Stimulated activated CD4-positive, alpha-beta T cell treated with anti-CD3 and anti-CD28 coated beads, Interleukin-1b, Interleukin-23, amount 100 ng/mL, for 4 hours (primary cell): ENCODE results near the gene KRT75.

Experiments
- DNase-seq, 2 donors: peaks; one replicate each; pipeline ENCODE4 v3.0.0-alpha.2; 2020; ENCODE audit warnings: low read depth in 2 of 2

Gene KRT75

DNA sequence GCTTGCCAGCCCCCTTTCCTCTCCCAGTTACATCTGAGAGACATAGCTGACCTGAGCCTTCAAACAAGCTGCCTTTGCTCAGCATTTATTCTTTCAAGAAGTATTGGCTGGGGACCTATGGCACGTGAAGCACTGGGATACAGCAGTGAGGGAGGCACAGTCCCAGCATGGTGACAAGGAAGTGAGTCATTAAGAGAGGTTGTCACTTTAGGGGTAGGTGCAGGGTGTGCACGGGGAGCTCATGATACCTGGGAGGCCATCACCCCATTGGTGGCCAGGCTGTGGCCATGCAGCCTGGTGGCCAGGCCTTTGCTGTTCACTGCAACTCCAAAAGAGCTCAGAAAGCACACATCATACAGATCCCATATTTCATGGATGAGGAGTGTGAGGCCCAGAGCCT is 5.7 kb upstream of the KRT75 start:
- no peak for DNase-seq

DNA sequence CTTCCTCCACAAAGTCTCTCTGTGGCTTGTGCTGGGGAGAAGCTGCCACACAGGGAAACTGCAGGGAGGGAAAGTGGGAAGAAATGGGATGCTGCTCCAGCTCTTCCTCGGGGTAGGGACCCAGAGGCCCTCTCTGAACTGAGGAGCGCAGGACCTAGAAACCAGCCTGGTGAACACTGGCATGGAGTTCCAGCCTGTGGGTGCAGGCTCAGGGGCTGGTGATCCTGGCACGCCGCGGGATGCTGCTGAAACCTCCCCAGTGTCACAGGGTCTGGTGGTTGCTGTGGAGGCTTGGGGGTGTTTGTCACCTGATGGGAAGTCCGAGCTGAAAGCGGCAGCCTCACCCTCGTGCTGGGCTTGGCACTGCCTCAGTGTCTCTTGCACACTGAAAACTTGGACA is 5.2 kb upstream of the KRT75 start:
- no peak for DNase-seq

DNA sequence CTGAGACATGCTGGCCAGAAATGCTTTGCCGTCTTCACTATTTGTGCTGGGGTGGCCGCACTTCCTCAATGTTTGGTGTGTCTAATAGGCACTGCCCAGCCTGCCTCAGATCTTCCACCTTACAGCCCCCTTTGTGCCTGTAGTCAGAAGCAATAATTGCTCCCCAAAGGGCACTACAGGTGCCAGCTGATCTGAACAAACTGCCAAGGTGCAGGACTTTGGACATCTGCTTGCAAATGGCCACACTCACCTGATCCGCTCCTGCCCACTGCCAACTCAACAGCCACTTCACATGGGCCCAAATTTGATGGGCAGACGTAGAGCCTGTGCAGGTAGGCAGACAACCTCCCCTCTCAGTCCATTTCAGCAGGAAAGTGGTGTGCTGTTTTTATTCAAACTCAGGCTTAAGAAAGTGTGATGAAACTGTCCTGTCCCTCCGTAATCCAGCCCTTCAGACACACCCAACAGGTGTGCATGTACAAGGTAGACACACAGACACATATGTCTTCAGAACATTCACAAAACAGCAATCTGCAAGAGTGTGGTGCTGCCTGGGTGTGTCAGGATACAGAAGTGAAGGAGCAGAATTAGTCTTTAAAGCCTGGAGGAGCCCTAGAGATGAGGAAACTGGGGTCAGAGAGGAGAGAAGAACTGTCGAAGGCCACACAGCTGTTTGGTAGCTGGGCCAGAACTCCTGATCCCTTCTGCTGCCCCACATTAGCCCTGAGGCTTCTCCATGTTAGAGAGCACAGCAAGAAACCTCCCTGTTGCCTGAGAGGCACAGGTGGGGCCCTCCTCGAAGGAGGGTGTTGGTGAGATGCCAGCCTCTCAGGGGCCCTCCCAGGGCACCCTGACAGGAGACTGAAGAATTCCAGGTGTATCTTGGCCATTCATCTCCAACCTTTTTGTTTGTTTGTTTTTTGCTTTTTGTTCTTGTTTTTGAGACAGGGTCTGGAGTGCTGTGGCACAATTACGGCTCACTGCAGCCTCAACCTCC is 4.4 kb upstream of the KRT75 start:
- DNase-seq, result no peak

DNA sequence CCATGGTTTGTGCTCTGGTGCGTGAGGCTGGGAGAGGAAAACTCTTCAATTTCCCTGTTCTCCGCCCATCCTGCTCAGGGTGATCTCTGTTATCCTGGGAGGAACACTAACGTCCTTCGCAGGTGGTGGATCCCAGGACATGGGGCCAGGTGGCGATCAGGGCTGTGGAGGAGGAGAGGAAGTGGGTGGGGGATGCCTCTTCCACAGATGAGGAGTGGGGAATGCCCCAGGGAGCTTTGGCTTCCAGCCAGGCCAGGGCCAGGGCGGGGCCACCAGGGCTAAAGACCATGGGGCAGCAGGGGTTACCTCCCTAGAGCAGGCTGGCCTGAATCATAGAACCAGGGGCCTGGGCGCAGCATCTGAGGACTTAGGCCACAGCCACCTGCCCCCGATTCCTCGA is 3.3 kb upstream of the KRT75 start:
- DNase-seq, result no peak

DNA sequence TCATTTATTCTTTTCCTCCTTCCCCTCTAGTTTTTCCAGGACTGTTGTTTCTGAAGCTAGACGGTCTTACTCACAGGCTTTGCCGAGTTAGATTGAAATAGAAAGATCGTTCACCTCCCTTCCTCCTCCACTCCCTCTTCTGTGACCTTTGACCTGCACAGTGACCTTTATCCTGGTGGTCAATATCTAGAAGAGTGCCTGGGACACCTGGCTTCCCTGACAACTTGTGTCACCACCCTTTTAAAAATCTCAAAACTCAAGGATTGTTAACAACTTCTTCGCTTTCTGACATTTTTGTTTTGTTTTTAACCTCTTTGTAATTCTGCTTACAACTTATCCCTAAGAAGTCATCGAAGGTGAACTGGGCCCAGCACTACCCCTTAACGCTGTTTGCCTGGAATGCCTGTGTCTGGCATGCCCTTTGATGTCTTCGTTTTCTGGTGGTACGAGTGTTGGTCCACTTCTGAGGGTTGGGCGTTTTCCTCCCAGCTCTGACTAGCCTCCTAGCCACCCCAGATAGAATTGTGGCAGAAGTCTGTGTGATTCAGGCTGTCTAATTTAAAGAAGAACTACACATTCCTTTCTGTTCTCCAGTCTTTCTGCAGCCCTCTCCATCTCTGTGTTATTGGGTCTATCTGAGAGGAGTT is 2.8 kb upstream of the KRT75 start:
- DNase-seq, result no peak

DNA sequence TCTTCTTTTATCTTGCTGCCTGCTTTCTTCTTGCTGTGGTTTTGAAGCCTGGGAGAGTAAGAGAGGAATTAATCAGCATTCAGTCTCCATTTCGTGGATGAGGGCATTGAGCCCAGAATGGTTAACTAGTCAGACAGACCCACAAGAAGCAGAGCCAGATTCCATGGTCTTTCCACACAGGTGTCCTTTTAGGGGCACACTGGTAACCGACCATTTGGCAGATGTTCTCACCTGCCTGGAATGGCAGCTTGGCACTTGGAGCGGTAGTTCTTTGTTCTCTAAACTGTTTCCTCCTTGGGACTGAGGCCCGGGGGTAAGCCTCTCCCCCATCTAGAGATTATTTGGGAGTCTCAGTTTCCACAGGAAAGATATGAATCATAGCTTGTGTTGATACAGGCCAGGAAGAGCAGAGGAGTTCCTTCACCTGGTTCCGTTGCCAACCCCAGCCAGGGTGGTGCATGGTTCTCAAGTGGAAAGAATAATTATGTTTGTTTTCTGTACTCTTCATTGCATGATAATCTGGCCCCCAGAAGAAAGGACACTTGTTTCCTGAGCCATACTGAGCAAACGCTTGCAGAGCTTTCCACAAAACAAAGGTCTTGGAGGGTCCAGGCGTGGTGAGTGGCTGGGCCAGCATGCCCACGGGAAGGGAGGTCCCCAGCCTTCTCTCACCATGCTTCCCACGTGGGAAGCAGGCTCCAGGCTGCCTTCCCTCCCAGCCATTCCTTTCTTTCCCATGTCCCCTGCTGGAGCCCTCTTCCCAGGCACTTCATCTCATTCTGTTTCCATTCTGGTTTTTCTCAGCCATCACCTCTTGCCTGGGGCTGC is 2.0 kb upstream of the KRT75 start:
- no peak for DNase-seq

DNA sequence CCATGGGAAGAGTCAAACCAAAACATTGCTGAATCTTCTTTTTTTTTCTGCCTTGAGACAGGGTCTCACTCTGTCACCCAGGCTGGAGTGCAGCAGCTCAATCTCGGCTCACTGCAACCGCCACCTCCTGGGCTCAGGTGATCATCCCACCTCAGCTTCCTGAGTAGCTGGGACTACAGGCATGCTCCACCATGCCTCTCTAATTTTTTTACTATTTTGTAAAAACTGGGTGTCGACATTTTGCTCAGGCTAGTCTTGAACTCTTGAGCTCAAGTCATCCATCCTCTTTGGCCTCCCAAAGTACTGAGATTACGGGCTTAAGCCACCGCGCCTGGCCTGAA is 1.5 kb upstream of the KRT75 start:
- no peak for DNase-seq

DNA sequence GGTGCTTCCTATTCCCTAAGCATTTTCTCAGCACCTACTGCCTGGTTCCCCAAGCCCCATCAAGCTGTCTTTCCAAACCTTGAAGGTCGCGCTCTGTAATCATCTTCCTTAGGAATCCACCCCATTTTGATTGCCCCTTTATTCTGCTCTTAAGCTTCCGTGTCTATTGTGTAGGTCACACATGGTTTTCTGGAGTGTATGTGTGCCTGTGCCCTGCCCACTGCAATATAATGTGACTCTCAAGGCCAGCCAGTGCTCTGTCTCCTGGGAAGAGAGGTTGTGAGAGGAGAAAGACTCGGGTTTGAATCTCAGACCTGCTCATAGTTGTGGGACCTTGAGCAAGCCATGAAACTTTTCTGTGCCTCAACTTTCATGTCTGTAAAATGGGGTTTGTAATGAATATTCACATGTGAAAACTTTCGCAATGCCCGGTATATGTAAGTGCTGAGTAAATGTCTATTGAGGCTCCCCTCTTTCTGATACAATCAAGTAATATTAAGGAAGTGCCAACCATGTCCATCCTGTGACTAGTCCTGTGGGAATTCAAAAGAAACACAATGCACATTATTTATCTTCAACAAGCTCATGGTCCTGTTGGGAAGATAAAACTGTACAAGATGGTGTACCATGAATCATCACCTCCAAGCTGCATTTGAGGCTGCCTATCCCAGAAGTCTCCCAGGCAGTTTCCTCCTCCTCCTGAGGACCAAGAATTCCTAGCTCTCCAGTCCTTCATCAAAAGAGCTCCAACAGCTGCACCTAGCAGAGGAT is 774 bp upstream of the KRT75 start:
- no peak for DNase-seq

DNA sequence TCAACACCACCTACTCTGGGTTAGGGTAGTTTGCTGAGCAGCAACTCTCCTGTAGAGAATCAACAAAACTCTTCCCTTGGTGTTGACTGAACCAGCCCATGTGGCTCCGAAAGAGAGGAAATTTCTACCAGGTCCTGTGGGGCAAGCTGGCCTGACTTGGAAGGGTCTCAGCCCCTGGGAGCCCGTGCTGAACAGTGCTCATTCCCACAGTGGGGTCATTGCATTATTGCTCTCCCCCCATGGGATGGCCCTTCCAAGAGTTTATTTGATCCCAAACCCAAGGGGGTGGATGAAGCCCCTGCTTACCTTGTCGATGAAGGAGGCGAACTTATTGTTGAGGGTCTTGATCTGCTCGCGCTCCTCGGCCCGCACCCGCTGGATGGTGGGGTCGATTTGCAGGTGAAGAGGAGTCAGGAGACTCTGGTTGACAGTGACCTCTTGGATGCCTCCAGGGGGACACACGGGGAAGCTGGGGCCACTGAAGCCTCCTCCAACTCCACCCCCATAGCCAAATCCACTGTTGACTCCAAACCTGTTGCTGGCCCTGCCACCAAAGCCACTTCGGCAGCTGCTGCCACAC is 580 bp downstream of the KRT75 start:
- DNase-seq, result no peak

DNA sequence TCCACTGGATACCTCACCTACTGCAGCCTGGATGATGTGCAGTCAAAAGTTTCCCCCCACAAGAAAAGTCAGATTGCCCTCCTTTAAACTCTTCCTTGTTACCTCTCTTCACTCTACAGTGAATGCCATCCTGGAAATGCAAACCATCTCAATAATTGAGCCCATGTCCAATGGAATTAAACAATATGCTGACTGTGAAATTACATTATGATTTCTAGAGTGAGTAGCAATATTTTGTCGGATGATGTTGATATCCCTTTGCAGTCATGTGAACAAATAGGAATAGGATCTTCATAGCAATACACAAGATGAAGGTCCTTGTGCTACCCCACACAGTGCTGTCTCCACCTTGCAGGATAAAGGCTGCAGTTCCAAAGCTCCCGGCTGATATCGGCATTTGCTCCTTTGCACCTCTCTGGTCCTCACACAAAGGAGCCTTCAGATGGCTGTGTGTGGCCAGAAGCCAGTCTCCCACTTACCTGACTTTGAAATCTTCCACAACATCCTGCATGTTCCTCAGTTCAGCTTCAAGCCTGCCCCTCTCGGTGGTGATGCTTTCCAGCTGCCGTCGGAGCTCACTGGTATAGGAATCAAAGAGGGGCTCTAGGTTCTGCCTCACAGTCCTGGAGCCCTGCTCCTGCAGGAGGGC is 1.5 kb downstream of the KRT75 start:
- DNase-seq, result no peak

DNA sequence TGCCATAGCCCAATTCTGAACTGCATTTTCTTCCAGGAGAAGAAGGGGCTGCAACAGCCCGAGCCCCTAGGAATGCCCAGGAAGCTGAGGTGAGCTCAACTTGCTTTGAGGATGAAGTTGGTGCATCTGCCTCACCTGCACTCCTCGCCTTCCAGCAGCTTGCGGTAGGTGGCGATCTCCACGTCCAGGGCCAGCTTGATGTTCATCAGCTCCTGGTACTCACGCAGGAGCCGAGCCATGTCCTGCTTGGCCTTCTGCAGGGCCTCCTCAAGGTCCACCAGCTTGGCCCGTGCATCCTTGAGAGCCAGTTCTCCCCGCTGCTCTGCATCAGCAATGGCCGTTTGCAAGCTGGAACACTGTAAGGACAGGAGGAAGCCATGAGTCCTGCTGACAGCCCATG is 6.0 kb downstream of the KRT75 start:
- no peak for DNase-seq

DNA sequence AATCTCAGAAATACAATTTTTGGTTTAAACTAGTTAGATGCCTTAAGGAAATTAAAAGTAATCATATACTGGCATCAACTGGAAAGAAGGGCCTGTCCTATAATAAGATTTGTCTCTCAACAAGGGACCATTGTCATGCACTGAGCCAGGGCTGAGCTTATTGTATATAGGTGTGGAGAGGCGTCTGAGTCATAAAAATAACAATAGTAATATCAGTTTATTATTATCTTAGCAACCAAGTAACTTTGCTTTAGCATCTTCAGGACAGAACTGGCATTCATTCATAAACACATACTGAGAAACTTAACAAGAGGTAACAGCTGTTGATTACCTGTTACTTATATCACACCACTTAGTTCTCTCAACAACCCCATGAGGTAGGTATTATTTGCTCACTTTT is 7.1 kb downstream of the KRT75 start:
- no peak for DNase-seq

DNA sequence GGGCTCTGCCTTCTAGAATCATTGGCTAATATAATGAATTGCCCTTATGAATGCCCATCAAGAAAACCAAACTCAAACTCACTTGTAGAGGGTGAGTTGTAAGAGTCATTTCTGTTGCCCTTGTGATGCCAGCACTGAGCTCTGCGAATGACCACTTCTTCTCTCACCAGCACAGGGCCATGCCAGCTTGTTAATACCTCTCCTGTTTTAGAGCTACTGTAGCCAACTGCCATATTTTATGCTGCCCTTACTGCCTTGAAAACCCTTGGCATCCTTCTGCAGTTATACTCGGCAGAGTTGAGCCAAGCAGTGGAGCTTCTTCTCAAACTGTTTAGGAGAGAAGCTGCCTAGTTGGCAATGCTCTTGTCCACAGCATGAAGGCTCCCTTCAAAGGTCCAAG is 8.1 kb downstream of the KRT75 start:
- DNase-seq, result no peak

DNA sequence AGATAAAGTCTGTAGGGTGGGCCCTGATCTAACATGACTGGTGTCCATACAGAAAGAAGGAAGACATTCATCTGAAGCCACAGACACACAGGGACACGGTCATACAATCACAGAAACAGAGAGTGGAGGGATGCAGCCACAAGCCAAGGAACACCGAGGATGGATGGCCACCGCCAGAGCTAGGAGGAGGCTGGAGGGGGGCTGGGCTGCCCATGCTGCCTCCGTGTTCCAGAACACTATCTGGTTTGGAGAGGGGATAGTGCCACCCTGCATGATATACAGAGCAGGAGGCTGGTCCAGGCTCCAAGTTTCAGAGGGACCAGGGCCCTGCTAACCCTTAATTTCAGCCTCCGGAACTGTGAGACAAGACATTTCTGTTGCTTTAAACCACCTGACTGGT is 8.7 kb downstream of the KRT75 start:
- no peak for DNase-seq

DNA sequence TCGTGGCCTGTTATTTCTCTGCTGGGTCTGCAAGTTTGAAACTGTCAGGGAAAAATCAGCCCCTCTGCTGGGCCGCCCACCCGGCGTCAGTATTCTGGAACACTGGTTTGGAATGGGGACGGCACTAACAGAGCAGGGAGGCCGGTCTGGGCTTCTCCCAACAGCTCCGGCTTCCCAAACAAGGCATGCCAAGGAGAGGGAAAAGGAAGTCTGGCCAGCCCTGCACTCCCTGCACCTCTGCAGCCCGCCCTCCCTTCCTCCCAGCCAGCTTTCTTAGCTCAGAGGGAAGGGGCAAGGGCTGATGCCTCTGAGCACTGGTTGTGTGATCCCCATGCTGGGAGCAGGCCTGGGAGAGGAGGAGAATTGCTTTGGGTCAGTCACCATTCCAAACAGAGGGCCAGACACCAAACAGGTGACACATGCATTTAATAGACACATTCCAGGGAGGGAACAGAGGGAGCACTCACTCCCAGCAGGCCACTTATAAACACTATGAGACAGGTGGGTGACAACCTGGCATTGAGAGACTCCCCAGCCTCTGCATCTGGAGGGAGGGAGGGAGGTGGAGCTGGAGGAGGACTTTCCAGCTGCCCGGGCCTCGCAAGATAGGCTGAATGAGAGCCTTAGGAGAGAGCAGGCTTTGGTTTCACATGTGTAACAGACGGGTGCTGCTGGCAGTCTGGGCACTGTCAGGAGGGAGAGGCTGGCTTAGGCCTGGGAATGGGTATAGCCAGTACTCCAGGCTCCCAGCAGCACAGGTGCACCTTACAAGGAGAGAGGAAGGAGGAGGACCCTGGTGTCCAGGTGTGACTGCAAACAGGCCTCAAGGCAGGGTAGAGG is 10.3 kb downstream of the KRT75 start:
- no peak for DNase-seq

DNA sequence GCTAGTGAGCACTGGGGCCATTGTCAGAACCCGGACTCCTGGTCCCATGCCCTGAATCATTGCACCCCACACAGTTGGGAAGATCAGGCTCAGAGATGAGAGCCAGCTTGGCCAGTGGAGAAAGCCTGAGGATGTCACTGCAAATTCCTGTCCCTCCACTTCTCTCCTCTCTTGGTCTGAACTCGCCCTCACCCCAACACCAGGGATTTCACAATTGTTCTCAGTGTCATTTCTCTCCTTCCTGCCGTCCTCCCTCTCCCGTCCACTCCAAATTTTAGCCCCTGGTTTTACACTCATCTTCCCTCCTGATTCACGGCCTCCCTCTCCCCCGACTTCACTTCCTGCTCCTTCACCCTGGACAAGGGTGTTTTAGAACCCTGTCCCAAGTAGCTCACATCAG is 11.1 kb downstream of the KRT75 start:
- no peak for DNase-seq

DNA sequence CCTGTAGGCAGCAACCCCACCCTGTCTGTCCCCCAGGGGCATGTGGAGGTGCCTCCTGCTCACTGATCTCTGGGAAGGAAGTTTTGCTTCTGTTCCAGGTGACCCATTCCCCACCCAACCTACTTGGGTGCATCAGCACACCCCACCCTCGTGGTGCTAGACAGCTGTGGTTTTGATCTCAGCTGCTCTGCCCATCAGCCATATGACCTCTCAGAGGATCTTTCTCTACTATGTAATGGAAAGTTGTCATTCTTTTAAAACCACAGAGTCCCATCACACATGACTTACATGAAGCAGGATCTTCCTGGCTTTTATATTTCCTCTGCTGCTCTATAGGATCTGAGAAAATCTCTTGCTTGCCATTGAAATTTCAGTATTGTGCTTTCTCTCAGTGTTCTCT is 14.5 kb downstream of the KRT75 start:
- no peak for DNase-seq

DNA sequence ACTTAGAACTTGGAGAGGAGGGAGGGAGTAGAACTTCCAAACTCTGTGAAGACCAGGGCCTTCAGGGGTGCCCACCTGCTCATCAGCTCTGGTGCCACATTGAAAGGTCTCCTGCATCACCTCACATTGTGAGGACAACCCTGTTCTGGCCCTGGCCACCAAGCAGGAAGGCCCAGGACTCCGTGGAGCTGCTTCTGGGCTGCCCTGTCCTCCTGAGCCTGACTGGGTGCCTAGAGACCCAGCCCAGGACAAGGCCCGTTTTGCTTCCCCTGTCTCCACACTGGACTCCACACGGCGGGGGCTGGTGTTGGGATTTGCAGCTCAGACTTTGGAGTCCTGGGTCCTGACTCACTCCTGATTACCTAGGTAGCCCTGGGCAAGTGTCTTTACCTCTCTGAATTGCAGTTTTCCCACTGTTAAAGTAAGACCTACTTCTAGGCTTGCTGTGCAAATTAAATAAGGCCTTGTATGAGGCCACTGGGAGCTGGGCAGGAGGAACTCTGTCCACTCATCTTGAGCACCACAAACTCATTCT is 15.5 kb downstream of the KRT75 start:
- DNase-seq, result no peak

DNA sequence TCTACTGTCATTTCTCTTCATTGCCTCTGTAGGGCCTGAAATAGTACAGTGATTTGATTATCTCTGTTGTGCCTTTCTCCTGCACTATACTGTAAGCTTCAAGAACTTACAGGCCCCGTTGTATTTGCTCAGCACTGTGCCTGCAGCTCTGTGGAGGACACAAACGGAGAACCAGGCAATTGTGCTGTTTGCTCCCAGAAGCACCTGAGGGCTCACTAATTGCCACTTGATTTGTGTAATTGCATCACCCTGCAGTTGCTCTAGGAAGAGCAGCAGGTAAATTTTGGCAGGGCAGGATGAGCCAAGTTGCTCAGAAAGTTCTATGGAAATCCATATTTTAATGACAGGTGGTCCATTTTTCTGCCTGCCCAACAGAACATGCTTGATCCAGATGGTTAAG is 16.4 kb downstream of the KRT75 start:
- no peak for DNase-seq

DNA sequence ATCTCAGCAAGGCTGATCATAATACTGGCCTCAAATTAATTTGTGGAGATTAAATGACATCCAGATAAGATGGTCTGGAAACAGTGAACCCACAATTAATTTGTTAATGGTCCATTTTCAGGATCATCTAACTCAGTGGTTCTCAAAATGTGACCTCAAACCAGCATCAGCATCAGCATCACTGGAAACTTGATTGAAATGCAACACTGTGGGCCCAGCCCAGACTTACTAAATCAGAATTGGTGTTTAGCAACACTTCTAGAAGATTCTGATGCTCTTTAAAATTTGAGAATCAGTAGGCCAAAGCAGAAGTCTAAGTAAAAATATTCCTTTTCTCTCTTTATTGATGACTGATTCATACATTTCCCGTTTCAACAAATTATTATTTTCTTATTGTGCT is 17.4 kb downstream of the KRT75 start:
- DNase-seq, result no peak
